K562 (cell line): ENCODE results near the gene TF. TPM values are rescaled to one million over a fixed set of nuclear protein-coding genes. Genes with fewer than 3 reads are reported as not detected.

Source experiments
- ATAC-seq: fragments of 200-7000 bp; cut with Tn5 transposase; 3 replicates; pipeline ENCODE4 v1.9.1; 2020; ENCODE audit warnings: moderate library complexity
- BruUV-seq: library from RNA; stranded (reverse); fragments of 400-500 nt; replicated peaks from 2 replicates; lab custom pipeline; 2021; lab: Mats Ljungman, UMichigan
- CTCF ChIA-PET: fragments of 300-600 bp; formaldehyde crosslinking; extraction: SDS; loops from one replicate; lab custom pipeline; 2021; ENCODE audit warnings: low intra/inter-chr PET ratio; lab: Yijun Ruan, JAX
- POLR2A ChIA-PET: fragments of 300-600, 350-650 bp; sonication (Branson Sonifier 250); formaldehyde crosslinking; extraction: SDS; loops from one replicate; lab custom pipeline; 2021; ENCODE audit warnings: antibody characterized with exemption, inconsistent platforms; lab: Yijun Ruan, JAX
- DNase-seq, 4 experiments: peaks; one replicate each; pipeline versions ENCODE4 v3.0.0 to v3.0.0-alpha.2; 2011 to 2018; ENCODE audit warnings: low spot score in 3 of 4, mixed read lengths in 3 of 4; ENCODE audit errors: extremely low read depth in 1 of 4
- FAIRE-seq: peaks from 2 replicates; lab custom pipeline; 2011; peaks lifted over from hg19 to GRCh38; lab: Jason Lieb, UNC
- H2AFZ ChIP-seq: 2 replicates; pipeline ENCODE4 v1.6.0; 2011; ENCODE audit warnings: low read depth, low read length, control low read depth, inconsistent platforms
- H3K27ac ChIP-seq: fragments of 200-600 bp; 3 replicates; pipeline ENCODE4 v1.8.0; 2011; ENCODE audit warnings: low read depth, mild to moderate bottlenecking, control low read depth, inconsistent platforms, low read length, moderate library complexity, mixed read lengths; ENCODE audit errors: extremely low read depth
- H3K27me3 ChIP-seq, 2 experiments: fragments of 300-600 bp in 1 of 2; 2 replicates in 1 of 2; 3 replicates in 1 of 2; pipeline versions ENCODE4 v1.6.0 to v1.8.0; 2011; ENCODE audit warnings: inconsistent platforms in 2 of 2, low read length in 2 of 2, mild to moderate bottlenecking in 1 of 2, mixed read lengths in 1 of 2, moderate library complexity in 1 of 2; ENCODE audit not compliant: control insufficient read depth in 2 of 2, insufficient read depth in 2 of 2
- H3K36me3 ChIP-seq: fragments of 300-600 bp; 3 replicates; pipeline ENCODE4 v1.8.0; 2011; ENCODE audit warnings: mild to moderate bottlenecking, low read length, inconsistent platforms; ENCODE audit not compliant: control insufficient read depth, insufficient read depth
- H3K4me1 ChIP-seq, 2 experiments: fragments of 200-600 bp in 1 of 2; replicated peaks in 1 of 2; 2 replicates in 1 of 2; 3 replicates in 1 of 2; pipeline versions ENCODE4 v1.5.1 to v1.8.0; 2011; ENCODE audit warnings: inconsistent platforms in 2 of 2, low read length in 2 of 2, mild to moderate bottlenecking in 1 of 2, mixed read lengths in 1 of 2, moderate library complexity in 1 of 2; ENCODE audit not compliant: control insufficient read depth in 2 of 2, insufficient read depth in 2 of 2
- H3K4me2 ChIP-seq: 2 replicates; pipeline ENCODE4 v1.6.1; 2011; ENCODE audit warnings: low read length, control low read depth, inconsistent platforms, mixed read lengths; ENCODE audit not compliant: insufficient read depth
- H3K4me3 ChIP-seq: fragments of 200-600 bp; sonication (generic), shearing (Covaris generic); 2 replicates; pipeline ENCODE4 v1.5.1; 2016; ENCODE audit warnings: control low read depth, inconsistent platforms
- H3K79me2 ChIP-seq: fragments of 200-600 bp; 3 replicates; pipeline ENCODE4 v1.8.0; 2011; ENCODE audit warnings: low read length, inconsistent platforms; ENCODE audit not compliant: control insufficient read depth, insufficient read depth
- H3K9ac ChIP-seq, 2 experiments: 2 replicates each; pipeline versions ENCODE4 v1.6.0 to v1.6.1; 2011; ENCODE audit warnings: low read depth in 2 of 2, low read length in 2 of 2, control low read depth in 1 of 2, inconsistent platforms in 1 of 2, mild to moderate bottlenecking in 1 of 2, mixed read lengths in 1 of 2; ENCODE audit not compliant: insufficient read depth in 1 of 2
- H3K9me1 ChIP-seq: one replicate; pipeline ENCODE4 v1.6.0; 2011; ENCODE audit warnings: inconsistent platforms, mild to moderate bottlenecking, low read length, moderate library complexity; ENCODE audit not compliant: control insufficient read depth, insufficient read depth
- H3K9me3 ChIP-seq: replicated peaks from 2 replicates; pipeline ENCODE4 v1.5.1; 2011; ENCODE audit warnings: low read depth, low read length, inconsistent platforms; ENCODE audit not compliant: control insufficient read depth, insufficient read depth
- H4K20me1 ChIP-seq: replicated peaks from 2 replicates; pipeline ENCODE4 v1.6.1; 2011; ENCODE audit warnings: low read length, inconsistent platforms, mixed read lengths; ENCODE audit not compliant: control insufficient read depth, insufficient read depth
- AFF4 ChIP-seq: sonication (generic); formaldehyde crosslinking; IDR thresholded peaks from 2 replicates; pipeline ENCODE4 v1.8.0; 2023; ENCODE audit warnings: mild to moderate bottlenecking, missing genetic modification reagents
- ELF1 ChIP-seq: fragments of 200-800 bp; sonication (Bioruptor generic); IDR thresholded peaks from 2 replicates; pipeline ENCODE4 v1.6.1; 2016; ENCODE audit warnings: missing genetic modification characterization, missing compliant biosample characterization
- FOXA3 ChIP-seq, 2 experiments: fragments of 450-650 bp in 1 of 2; sonication (generic) in 1 of 2; formaldehyde crosslinking; IDR thresholded peaks in 1 of 2; conservative IDR thresholded peaks in 1 of 2; 2 replicates each; pipeline versions ENCODE4 v1.4.0 to v1.8.0; 2020 to 2022; ENCODE audit warnings: mild to moderate bottlenecking in 2 of 2, missing genetic modification reagents in 1 of 2
- MYBL2 ChIP-seq, 2 experiments: fragments of 450-650 bp in 1 of 2; sonication (generic) in 1 of 2; formaldehyde crosslinking in 1 of 2; IDR thresholded peaks; 2 replicates each; pipeline versions ENCODE4 v1.6.1 to v1.8.1; 2017 to 2022; ENCODE audit warnings: borderline replicate concordance in 1 of 2, inconsistent platforms in 1 of 2, low read depth in 1 of 2, mild to moderate bottlenecking in 1 of 2, missing genetic modification reagents in 1 of 2, moderate library complexity in 1 of 2
- PRMT5 ChIP-seq: sonication (generic); formaldehyde crosslinking; IDR thresholded peaks from 2 replicates; pipeline ENCODE4 v1.5.0; 2020; ENCODE audit warnings: missing genetic modification reagents
- RBM14 ChIP-seq: fragments of 200-400 bp; formaldehyde crosslinking; IDR thresholded peaks from 2 replicates; pipeline ENCODE4 v1.6.1; 2018; ENCODE audit warnings: low read depth, mild to moderate bottlenecking, low read length, moderate library complexity, borderline replicate concordance; ENCODE audit not compliant: insufficient read depth
- SMARCE1 ChIP-seq: fragments of 450-650 bp; IDR thresholded peaks from 2 replicates; pipeline ENCODE4 v1.7.1; 2016; ENCODE audit warnings: mild to moderate bottlenecking
- TEAD2 ChIP-seq: fragments of 450-650 bp; IDR thresholded peaks from 2 replicates; pipeline ENCODE4 v1.6.1; 2016; ENCODE audit warnings: missing genetic modification characterization, control low read depth, missing compliant biosample characterization
- VEZF1 ChIP-seq: fragments of 200-800 bp; sonication (Bioruptor generic); IDR thresholded peaks from 2 replicates; pipeline ENCODE4 v1.6.1; 2017; ENCODE audit warnings: missing genetic modification characterization, missing compliant biosample characterization
- ZFP91 ChIP-seq: sonication (generic); formaldehyde crosslinking; IDR thresholded peaks from 2 replicates; pipeline ENCODE4 v1.8.0; 2022; ENCODE audit warnings: mild to moderate bottlenecking, missing genetic modification reagents
- WGBS: fragments of 100-300 bp; shearing (Covaris generic); methylation state at CpG from one replicate; pipeline ENCODE4 v1.1.6; 2016; ENCODE audit warnings: low coverage, mixed read lengths; ENCODE audit not compliant: insufficient coverage; ENCODE audit errors: missing lambda C conversion rate; 5-methylcytosine and 5-hydroxymethylcytosine counted together
- in situ Hi-C: fragments of 300-500 bp; cut with MboI; formaldehyde crosslinking; loops from 4 replicates; pipeline ENCODE4 v1.15.0; 2018; ENCODE audit warnings: inconsistent platforms, mixed read lengths
- intact Hi-C: fragments of 100-400 bp; cut with micrococcal nuclease; formaldehyde crosslinking; loops from 2 replicates; pipeline ENCODE4 v1.14.2; 2022
- polyA plus RNA-seq, 8 experiments: library from polyadenylated mRNA; depleted of rRNA in 4 of 8; stranded (reverse) in 5 of 8; unstranded in 3 of 8; fragments of >200 nt; fragmentation: Nextera tagmentation in 2 of 8; fragmentation: Illumina TruSeq in 1 of 8; extraction: Ambion mirVana in 2 of 8; extraction: Trizol in 1 of 8; gene quantifications; 2 replicates each; pipeline versions ENCODE4 v1.2.1 to v1.2.3, GENCODE V29; 2011 to 2014; ENCODE audit warnings: inconsistent platforms in 1 of 8, missing spikeins in 1 of 8
- total RNA-seq, 7 experiments: library from RNA; depleted of rRNA in 6 of 7; stranded (reverse); fragments of >200 nt in 6 of 7; fragmentation: Illumina TruSeq in 2 of 7; extraction: Trizol in 2 of 7; gene quantifications; 2 replicates each; pipeline versions ENCODE4 v1.2.1 to v1.2.3, GENCODE V29; 2011 to 2021; ENCODE audit warnings: low replicate concordance in 1 of 7

The TF gene
- total and polyA plus RNA-seq, 9 of the 15 experiments (the other 6 are each of a cell fraction or from before 2014, with no cell fraction given): 0.09 to 9.2 (median 3.1) TPM

GRCh38 chr3:133742351-133743091 is 3.7 kb upstream of the TF start:
- POLR2A ChIA-PET: interaction anchor here (0.6 to 1.6 kb wide), 3 partner anchors 13 to 1026 kb away, joined by 3 to 5 read pairs (median 4); no protein-coding TSS in a partner anchor
- TF ChIP-seq SMARCE1 (peak; percentile 32; the same call in 1 of the 2 replicates), TEAD2 (tag) (no peak), ZFP91 (CRISPR knock-in tag) (peak; percentile 71; the same call in 1 of the 2 replicates), ELF1 (tag) (no peak), VEZF1 (CRISPR knock-in tag) (no peak), FOXA3 (CRISPR knock-in tag; conservative IDR thresholded peaks at IDR 0.05 in 1 of 2, IDR thresholded peaks at IDR 0.05 in 1 of 2) (peak in 1 of 2 experiments; percentile 74; a peak in 2 of 4 replicates), AFF4 (CRISPR knock-in tag) (no peak), MYBL2 (IDR thresholded peaks at IDR 0.05; ENCODE audit: low read depth) (no peak), MYBL2 (CRISPR knock-in tag; IDR thresholded peaks at IDR 0.05; ENCODE audit: borderline replicate concordance) (no peak), PRMT5 (CRISPR knock-in tag) (no peak), RBM14 (no peak)
- Histone ChIP-seq H3K4me2 (0 out of 2 replicates have a peak overlapping the region, but pooled peaks have one; percentile 32), H3K9me3 (no peaks in the 10 kb centered on the region), H3K27me3 (peaks cover 0 to 12% of the 10 kb centered on the region in 2 experiments; a peak in 2 of 5 replicates), H3K9me1 (no peaks in the 10 kb centered on the region), H3K36me3 (no peaks in the 10 kb centered on the region), H3K79me2 (no peaks in the 10 kb centered on the region), H3K27ac (no peak overlapping the region), H3K4me3 (no peak overlapping the region), H3K4me1 (peaks cover 1 to 13% of the 10 kb centered on the region in 2 experiments; a peak in 4 of 5 replicates), H4K20me1 (no peaks in the 10 kb centered on the region), H3K9ac (peak overlapping the region in 1 of 2 experiments; percentile 13; a peak in 1 of 4 replicates), H2AFZ (peak overlapping the region; percentile 59; the same call in 1 of the 2 replicates)
- intact Hi-C loops (no loop called here), in situ Hi-C loops (no loop called here)
- FAIRE-seq (peak; percentile 29), ATAC-seq (peak; percentile 32; the same call in 2 of the 3 replicates), DNase-seq (no peak)
- BruUV-seq: no TSS peak
- WGBS: 0% methylated on average over 5 of the region's 9 CpGs
- CTCF ChIA-PET: no interaction called here
